HepG2 (cell line): ENCODE data around the gene ZSWIM7.

Source experiments
- EHMT2 ChIP-seq: fragments of 200-600 bp; sonication (generic); IDR thresholded peaks from 2 replicates; pipeline ENCODE4 v1.7.0; 2017; ENCODE audit warnings: antibody characterized with exemption, low read depth, low read length, borderline replicate concordance
- EP300 ChIP-seq, 3 experiments: sonication (generic) in 1 of 3; formaldehyde crosslinking in 1 of 3; IDR thresholded peaks; 2 replicates each; pipeline versions ENCODE4 v1.5.1 to v1.6.1; 2011 to 2020; ENCODE audit warnings: low read depth in 2 of 3, low read length in 2 of 3, borderline replicate concordance in 1 of 3, improper control_type of control experiment in 1 of 3, mild to moderate bottlenecking in 1 of 3, missing genetic modification reagents in 1 of 3, moderate library complexity in 1 of 3
- POLR2A ChIP-seq, 2 experiments: IDR thresholded peaks; 2 replicates each; pipeline ENCODE4 v1.6.1; 2011; ENCODE audit warnings: low read depth in 2 of 2, low read length in 2 of 2, mild to moderate bottlenecking in 1 of 2, moderate library complexity in 1 of 2; ENCODE audit not compliant: insufficient read depth in 1 of 2
- POLR2AphosphoS5 ChIP-seq: IDR thresholded peaks from 2 replicates; pipeline ENCODE4 v1.6.1; 2012; ENCODE audit warnings: low read depth, low read length
- TCF7 ChIP-seq: sonication (generic); IDR thresholded peaks from 2 replicates; pipeline ENCODE4 v1.6.1; 2016; ENCODE audit warnings: antibody characterized with exemption, low read depth
- ZBTB21 ChIP-seq: sonication (generic); formaldehyde crosslinking; IDR thresholded peaks from 2 replicates; pipeline ENCODE4 v1.4.0; 2020; ENCODE audit warnings: missing genetic modification reagents
- ZNF263 ChIP-seq: sonication (generic); formaldehyde crosslinking; IDR thresholded peaks from 2 replicates; pipeline ENCODE4 v1.4.0; 2020; ENCODE audit warnings: missing genetic modification reagents
- TF ChIP-seq, protein P1 (sequence below): IDR thresholded peaks from 2 replicates; pipeline ENCODE4 v1.6.1; 2016; ENCODE audit warnings: missing compliant biosample characterization, missing genetic modification reagents, borderline replicate concordance
- TF ChIP-seq, protein P2 (sequence below): sonication (generic); formaldehyde crosslinking; IDR thresholded peaks from 2 replicates; pipeline ENCODE4 v1.4.0; 2020; ENCODE audit warnings: missing genetic modification reagents, borderline replicate concordance

DNA sequence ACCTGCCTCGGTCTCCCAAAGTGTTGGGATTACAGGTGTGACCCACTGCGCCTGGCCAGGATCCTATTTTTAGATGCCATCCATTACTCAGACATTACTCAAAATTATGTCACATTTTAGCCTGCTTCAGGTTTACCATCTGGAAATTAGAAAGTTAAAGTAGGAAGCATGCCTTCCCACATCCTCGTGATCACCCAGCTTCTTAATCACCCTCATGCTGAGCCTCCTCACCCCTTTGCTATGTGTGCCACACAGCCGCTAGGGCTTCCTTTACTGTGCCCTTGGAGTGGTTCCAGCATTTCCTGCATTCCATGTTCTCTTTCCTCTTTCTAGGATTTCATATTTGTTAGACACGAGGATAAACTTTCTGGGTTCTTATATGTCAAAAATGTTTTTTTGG lies 45.3 kb downstream of the ZSWIM7 start:
- no peak for TF ChIP-seq ZBTB21 (CRISPR knock-in tag)
- TF ChIP-seq EHMT2: no peak
- no peak for TF ChIP-seq TCF7
- TF ChIP-seq POLR2AphosphoS5: no peak
- TF ChIP-seq, protein P1, sequence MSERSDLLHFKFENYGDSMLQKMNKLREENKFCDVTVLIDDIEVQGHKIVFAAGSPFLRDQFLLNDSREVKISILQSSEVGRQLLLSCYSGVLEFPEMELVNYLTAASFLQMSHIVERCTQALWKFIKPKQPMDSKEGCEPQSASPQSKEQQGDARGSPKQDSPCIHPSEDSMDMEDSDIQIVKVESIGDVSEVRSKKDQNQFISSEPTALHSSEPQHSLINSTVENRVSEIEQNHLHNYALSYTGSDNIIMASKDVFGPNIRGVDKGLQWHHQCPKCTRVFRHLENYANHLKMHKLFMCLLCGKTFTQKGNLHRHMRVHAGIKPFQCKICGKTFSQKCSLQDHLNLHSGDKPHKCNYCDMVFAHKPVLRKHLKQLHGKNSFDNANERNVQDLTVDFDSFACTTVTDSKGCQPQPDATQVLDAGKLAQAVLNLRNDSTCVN (CRISPR knock-in tag): no peak
- no peak for TF ChIP-seq POLR2A (IDR thresholded peaks at IDR 0.05; ENCODE audit: insufficient read depth in 1 of 2, low read depth in 2 of 2, low read length in 2 of 2)
- TF ChIP-seq, protein P2, sequence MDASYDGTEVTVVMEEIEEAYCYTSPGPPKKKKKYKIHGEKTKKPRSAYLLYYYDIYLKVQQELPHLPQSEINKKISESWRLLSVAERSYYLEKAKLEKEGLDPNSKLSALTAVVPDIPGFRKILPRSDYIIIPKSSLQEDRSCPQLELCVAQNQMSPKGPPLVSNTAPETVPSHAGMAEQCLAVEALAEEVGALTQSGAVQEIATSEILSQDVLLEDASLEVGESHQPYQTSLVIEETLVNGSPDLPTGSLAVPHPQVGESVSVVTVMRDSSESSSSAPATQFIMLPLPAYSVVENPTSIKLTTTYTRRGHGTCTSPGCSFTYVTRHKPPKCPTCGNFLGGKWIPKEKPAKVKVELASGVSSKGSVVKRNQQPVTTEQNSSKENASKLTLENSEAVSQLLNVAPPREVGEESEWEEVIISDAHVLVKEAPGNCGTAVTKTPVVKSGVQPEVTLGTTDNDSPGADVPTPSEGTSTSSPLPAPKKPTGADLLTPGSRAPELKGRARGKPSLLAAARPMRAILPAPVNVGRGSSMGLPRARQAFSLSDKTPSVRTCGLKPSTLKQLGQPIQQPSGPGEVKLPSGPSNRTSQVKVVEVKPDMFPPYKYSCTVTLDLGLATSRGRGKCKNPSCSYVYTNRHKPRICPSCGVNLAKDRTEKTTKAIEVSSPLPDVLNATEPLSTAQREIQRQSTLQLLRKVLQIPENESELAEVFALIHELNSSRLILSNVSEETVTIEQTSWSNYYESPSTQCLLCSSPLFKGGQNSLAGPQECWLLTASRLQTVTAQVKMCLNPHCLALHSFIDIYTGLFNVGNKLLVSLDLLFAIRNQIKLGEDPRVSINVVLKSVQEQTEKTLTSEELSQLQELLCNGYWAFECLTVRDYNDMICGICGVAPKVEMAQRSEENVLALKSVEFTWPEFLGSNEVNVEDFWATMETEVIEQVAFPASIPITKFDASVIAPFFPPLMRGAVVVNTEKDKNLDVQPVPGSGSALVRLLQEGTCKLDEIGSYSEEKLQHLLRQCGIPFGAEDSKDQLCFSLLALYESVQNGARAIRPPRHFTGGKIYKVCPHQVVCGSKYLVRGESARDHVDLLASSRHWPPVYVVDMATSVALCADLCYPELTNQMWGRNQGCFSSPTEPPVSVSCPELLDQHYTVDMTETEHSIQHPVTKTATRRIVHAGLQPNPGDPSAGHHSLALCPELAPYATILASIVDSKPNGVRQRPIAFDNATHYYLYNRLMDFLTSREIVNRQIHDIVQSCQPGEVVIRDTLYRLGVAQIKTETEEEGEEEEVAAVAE (CRISPR knock-in tag): no peak
- no peak for TF ChIP-seq EP300 (IDR thresholded peaks at IDR 0.05; ENCODE audit: low read depth in 2 of 2, low read length in 2 of 2)
- TF ChIP-seq EP300 (CRISPR knock-in tag; IDR thresholded peaks at IDR 0.05; ENCODE audit: borderline replicate concordance): no peak
- TF ChIP-seq ZNF263: no peak
